ENCODE data around the gene LPA.
"Not testable (repeated sequence)": the region's sequence is repeated elsewhere in the genome, so short reads cannot be mapped to it uniquely, and the experiment has no call there.

- TF ChIP-seq CTCF (IDR thresholded peaks at IDR 0.05); IRF2 (CRISPR knock-in tag; IDR thresholded peaks at IDR 0.05; ENCODE audit: borderline replicate concordance, low read depth); NFYB (CRISPR knock-in tag; conservative IDR thresholded peaks at IDR 0.05; ENCODE audit: low read depth): not testable (repeated sequence)
These were observed at the start of gene LPA for GRCh38 chr6:160664198-160664597.
